Stimulated activated CD4-positive, alpha-beta T cell treated with anti-CD3 and anti-CD28 coated beads, Interleukin-15, amount 100 ng/mL, for 48 hours (primary cell): ENCODE data around the gene POLR3A.
"Not testable (repeated sequence)": the region's sequence is repeated elsewhere in the genome, so short reads cannot be mapped to it uniquely, and the experiment has no call there.

Experiments used
- DNase-seq, 2 donors: peaks; one replicate each; pipeline ENCODE4 v3.0.0-alpha.2; 2020; ENCODE audit warnings: low read depth in 2 of 2

The POLR3A gene

GRCh38 chr10:78029269-78030226 lies at the start of gene POLR3A:
TSS of gene POLR3A (minus strand) at chr10:78029515. CDS start at chr10:78029407, 108 bp downstream.
- peak; percentile 86 to 88 for DNase-seq

GRCh38 chr10:78078539-78079330 lies 49.4 kb upstream of the POLR3A start:
- no peak for DNase-seq

GRCh38 chr10:78075806-78076205 lies 46.5 kb upstream of the POLR3A start:
- not testable (repeated sequence) for DNase-seq

DNA sequence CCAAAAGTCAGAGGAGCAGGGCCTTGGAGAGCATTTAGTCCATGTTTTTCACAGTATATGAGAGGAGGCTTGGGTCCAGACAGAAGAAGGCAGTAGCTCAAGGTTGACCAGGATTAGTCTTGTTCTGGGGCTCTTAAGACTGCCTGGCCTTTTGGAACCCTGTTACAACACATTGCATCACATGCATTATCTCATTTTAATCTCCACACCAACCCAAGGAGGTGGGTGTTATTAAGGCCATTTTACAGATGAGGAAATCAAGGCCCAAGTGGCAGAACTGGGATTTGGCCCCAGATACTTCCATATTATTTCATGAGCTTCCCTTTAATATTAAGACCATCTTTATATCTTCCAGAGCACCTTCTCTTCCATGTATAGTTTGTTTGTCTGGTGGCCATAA lies 43.2 kb upstream of the POLR3A start:
- DNase-seq: no peak

DNA sequence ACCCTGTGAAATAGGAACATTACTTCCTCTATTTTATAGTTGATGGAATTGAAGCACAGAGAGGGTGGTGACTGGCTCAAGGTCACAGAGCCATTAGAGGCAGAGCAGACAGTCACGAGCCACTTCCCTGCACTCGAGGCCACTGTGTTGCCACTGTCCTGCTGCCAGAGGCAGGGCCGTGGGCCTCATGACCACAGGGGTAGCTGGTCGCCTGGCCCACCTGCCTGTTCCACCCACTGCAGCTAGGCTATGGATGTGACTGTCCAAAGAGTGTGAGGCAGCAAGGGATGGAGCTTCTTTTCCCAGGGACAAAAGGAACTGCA lies 42.5 kb upstream of the POLR3A start:
- no peak for DNase-seq

GRCh38 chr10:78071140-78071856 lies 42.0 kb upstream of the POLR3A start:
- no peak for DNase-seq

DNA sequence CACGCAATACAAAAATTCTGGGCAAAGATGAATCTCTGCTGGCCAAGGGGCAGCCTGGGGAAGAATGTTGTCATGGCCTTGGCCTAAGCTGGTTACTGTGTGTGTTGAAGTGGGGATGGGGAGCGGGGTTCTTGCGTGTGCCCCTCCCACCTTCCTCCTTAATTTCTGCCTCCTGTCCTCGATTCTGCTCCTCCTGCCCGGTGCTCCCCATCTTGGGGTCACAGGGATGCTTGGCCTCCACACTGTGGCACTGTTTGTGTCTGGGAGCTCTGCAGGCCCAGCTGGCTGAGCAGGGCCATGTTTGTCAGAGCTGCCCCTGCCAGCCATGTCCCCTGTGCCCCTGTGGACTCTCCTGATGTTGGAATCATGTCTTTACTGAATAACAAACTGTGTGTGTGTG lies 41.4 kb upstream of the POLR3A start:
- no peak for DNase-seq

GRCh38 chr10:78070064-78070463 lies 40.7 kb upstream of the POLR3A start:
- DNase-seq: not testable (repeated sequence)

DNA sequence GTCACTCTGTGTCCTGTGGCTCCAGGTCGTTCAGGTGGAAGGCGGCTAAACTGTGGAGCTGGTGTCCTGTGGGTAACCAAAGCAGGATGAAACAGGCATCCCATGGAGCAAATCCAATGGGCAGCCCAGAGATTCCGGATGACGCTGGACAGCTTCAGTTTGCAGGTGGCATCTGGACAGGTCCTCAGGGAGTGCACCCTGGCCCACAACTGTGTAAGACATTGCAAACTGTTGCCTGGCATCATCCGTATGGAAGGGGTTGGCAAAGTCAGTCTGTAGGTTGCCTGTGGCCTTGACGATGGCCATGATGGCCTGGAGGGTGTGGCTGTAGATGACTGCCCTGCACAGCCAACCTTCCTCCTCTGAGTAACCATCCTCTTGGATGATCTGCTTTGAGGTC lies 39.8 kb upstream of the POLR3A start:
- DNase-seq: no peak

DNA sequence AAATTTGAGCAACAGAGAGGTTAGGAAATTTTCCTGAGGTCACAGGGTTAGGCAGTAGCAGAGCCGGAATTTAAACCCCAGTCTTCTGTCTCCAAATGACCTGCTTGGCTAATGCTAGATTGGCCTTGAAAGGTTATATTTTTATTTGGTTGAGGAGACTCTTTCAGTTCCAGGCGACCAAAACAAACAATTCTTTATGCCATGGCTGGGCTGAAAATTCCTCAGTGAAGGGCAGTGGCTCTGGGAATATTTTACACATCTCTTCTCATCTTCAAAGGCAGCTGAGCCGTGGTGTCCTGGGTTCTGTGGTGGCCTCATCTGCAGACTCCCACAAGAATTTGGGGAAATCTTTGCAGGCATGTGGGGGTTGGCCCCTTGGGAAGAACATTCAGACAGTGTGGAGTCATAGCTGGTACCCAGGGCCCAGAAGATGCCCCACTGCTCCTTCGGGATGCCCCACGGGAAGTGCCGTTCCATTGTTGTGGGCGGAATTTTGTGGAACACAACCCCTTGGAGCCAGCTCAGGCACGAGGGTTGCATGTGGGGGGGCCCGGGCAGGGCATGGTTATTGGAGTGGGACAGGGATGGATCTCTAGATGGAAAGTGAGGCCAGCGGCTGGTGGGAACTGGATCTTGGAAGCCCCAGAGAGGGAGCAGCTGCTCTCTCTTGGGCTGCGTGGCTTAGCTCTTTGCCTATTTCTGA lies 37.6 kb upstream of the POLR3A start:
- no peak for DNase-seq

DNA sequence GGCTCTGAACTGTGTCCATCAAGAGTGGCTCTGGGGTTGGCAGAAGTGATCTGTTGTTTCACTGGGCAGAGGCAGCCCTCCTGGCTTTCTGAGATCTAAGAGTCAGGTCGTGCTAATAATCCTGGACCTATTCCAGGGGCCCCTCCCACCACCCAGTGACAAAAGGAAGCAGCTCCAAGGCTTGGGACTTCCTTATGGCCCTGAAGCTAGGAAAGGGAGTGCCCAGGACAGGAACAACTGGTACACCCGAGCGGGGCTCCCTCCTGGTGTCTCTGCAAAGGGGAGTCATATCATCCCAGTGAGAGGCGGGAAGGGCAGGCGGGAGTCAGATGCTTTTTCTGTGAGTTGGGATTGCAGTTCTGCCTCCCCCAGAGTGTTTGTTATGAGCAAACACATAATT lies 36.7 kb upstream of the POLR3A start:
- no peak for DNase-seq

GRCh38 chr10:78065611-78066010 lies 36.3 kb upstream of the POLR3A start:
- DNase-seq: no peak

DNA sequence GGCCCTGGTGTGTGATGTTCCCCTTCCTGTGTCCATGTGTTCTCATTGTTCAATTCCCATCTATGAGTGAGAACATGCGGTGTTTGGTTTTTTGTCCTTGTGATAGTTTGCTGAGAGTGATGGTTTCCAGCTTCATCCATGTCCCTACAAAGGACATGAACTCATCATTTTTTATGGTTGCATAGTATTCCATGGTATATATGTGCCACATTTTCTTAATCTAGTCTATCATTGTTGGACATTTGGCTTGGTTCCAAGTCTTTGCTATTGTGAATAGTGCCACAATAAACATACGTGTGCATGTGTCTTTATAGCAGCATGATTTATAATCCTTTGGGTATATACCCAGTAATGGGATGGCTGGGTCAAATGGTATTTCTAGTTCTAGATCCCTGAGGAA lies 35.6 kb upstream of the POLR3A start:
- DNase-seq: not testable (repeated sequence)

GRCh38 chr10:78063236-78063635 lies 33.9 kb upstream of the POLR3A start:
- no peak for DNase-seq

GRCh38 chr10:78062296-78062695 lies 33.0 kb upstream of the POLR3A start:
- DNase-seq: no peak

DNA sequence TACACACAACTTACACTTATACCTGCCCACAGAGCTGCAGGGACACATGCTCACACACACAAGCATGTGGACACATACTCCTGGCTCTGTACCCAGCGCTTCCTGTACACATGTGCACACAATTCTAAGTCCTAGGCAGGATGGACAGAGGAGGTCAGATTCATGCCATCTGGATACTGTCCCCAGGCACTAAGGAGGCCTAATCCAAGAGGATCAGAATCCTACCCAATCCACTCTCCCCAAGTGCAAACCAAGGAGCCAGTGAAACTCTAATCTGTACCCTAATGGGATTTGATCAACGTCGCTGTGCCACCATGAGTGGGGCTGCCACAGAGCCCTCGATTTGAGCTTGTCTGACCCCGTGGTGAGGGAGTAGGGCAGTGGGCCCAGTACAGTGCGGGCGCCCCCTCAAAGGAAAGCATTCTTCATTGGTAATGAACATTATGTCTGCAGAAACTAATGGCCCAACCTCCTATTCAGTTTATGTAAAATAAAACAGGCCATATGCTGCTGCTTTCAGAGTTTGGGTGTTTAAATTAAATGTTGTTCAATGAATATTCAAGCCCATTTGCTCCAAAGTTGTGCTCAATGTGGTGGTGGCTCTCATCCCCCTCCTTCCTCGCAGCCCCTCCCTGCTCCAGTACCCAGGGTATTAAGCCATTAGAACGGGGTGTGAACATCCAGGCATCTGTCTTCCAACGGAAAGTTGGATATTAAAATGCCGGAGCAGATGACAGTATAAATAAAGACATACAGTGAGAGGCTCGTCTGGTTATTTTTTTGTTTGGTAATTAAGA lies 30.8 kb upstream of the POLR3A start:
- no peak for DNase-seq

DNA sequence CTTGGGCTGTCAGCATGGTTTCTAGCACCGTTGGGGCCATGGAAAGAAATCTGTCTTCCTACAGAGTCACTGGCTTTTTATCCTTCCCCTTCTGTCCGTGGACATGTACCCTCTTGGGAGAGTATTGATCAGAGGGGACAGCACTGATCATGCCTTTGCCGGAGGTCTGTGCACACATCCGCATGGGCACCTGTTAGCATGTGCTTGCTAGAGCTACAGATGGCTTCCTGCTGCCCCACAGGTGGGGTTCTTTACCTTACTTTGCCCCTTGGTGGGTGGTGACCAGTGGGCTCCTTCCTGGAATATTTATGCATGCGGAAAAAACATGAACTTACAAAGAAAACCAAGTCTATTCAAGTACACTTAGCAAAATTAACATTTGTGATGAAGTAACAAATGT lies 29.2 kb upstream of the POLR3A start:
- no peak for DNase-seq

- DNase-seq: no peak
These were observed 24.0 kb upstream of the POLR3A start for GRCh38 chr10:78053211-78053868.

DNA sequence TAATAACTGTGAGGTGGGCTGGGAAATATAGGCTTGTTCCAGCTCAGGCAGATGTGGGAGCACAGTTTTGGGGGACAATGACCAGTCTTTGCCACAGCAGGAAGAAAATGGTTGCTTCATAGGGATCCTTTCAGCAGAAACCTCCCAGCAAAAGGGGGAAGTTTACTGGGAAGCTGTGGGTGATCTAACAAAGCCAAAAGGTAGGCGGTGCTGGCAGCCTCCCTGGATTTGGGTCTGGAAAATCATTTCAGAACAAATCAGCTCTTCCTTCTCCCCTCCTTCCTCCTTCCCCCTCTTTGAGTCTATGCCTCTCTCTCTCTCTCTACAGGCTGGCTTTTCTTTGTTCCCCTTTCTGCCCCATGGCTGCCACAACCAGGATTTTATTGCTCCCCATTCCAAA lies 20.5 kb upstream of the POLR3A start:
- DNase-seq: no peak

DNA sequence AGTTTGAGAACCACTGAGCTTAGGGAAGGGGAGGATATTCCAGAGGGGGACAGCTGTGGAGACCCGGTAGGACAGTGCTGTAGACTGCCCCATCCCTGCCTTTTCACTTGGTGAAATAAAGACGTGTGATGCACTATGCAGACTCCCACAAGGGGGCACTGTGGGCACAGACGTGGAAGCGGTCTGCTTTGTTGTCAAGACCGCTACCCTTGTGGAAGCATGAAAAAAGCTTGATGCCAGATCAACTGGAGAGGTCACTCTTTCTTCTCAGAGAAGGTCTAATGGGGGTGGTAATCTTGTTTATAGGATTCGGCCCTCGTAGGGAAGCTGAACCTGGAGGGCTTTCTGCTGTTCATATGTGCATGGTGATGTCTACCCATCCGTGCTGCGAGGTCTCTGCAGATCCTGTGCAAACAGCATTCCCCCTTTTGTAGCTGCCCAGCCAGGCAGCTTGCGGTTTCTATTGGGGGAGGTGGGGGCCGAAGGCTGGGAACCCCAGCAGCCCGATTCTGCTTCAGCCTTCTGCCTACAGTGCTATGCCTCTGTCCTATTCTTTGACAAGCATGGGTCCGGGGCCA lies 18.1 kb upstream of the POLR3A start:
- peak; percentile 64 to 77 for DNase-seq
